CD4-positive, alpha-beta T cell treated with Interferon alpha-2 for 1 hour (primary cell): ENCODE measurements around the gene AFAP1.

Source experiments
- DNase-seq, 2 donors: peaks; one replicate each; pipeline ENCODE4 v3.0.0-alpha.2; 2020 to 2022

AFAP1 gene

DNA sequence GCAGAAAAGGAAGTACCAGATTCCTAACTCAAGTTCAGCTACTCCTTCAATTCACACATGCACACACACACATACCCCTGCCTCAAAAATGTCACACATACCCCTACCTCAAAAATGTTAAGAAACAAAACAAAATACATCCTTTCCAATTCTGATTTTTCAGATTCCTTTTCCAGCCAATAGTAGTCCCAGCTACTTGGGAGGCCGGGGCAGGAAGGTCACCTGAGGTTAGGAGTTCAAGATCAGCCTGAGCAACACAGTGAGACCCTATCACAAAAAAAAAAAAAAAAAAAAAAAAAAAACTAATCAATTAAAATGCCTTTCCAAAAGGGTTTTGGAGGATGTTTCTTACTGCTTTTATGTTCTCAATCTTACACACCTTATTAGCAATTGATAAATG is 138.0 kb downstream of the AFAP1 start:
- no peak for DNase-seq

DNA sequence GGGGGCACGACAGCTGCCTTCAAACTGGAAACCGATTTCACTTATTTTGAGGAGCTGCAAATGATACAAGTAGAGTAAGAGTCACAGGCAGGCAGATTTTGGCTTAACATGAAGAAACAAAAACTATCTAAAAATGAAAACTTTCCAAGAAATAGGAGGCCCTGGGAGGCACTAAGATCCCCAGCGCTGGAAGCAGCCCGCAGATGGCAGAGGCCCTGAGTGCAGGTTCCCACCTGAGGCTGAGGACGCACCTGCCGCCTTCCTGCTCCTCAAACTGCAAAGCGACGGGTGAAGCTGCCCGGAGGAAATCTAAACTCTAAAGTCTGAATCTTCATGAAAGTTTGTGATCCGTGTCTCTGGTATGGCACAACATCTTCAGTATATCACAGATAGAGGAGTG is 138.7 kb downstream of the AFAP1 start:
- DNase-seq: no peak

DNA sequence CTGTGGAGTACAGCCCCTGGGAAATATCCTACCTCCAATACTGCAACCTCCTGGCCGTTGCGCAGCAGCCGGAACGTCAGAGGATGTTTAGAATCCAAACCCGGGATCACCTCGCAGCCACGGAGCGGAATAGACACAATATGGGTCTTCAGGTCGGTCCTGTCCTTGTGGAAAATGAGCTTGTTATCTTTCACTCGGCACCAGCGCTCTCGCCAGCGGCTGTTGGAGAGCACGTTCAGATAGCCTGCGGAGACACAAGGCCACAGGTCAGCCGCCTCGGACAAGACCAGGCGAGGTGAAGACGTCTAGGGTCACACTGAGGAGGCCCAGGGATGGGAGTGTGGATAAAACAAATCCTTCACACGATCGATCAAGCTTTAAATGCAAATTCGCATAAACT is 139.3 kb downstream of the AFAP1 start:
- no peak for DNase-seq

DNA sequence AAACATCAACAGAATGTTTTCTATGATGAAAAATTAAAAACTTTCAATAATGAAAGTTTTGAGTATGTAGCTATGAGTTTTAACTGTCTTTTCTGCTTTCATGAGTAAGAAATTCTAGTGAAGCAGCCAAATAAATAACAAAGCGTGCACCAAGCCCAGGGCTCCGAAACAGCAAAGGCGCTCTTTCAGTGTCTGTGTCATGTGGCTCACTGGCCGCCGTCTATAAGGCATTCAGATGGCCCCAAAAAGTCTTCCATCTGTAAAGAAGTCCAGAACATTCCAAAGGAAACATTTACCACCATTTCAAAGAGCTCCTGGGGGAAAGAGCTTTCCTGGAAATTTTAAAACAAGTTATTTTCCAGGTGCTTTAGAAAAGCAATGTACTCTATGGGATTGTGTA is 139.9 kb downstream of the AFAP1 start:
- DNase-seq: no peak

DNA sequence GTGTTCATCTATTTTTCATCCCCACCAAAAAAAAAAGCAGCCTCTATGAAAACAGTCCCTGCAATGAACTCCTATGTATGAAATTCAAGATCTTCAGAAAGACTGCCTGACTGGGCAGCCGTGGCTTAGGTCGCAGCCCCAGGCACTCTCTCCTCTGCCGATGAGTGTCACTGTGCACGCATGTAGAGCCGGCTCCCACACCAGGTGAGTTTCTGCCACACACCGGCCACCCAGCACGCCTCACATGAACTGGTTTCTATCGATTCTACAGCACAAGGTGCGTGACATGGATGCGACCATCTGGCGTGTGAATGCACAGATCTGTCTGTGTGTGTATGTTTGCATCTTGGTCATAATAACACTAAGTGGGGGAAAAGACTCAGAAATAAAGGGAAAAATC is 140.4 kb downstream of the AFAP1 start:
- DNase-seq: no peak

DNA sequence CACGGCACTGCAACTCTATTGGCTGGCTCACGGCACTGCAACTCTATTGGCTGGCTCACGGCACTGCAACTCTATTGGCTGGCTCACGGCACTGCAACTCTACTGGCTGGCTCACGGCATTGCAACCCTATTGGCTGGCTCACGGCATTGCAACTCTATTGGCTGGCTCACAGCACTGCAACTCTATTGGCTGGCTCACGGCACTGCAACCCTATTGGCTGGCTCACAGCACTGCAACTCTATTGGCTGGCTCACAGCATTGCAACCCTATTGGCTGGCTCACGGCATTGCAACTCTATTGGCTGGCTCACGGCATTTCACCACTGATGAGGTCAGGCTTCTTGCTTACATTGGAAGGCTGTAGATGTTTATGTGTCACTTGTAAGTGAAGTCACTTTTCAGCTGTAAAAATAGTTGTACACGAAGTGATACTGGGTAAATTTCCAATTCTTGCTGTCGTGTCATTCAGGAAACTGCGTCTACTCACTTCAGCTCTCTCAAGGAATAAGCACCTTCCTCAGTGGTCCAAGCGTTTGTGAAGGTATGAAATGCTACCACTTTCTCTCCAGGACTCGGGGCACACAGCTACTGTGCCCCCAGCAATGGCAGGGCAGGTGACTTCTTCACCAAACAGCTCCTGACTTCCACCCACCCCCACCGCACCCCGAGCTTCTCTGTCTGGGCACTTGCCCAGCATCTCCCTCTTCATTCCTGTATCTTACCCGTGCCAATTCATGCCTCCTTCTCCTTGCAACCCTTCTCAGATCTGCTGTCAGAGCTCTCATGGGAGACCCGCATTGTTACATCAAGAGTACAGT is 141.3 kb downstream of the AFAP1 start:
- DNase-seq: no peak

DNA sequence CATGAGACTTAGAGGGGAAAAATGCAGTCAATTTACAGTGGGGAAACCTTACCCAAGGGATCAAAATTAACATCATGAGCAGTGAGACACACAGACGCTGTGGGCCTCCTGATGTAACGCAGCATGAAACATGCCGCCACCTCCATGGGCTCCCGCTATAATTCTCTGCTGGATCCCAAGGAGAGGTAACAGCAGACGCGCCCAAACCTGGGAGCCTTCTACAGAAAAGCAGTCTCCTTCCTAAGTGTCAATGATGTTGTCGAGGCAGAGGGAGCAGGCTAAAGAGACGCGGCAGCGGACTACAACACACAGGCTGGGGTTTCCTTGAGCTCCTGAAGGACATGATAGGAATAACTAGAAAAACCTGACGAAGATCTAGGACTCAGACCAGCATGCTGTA is 142.3 kb downstream of the AFAP1 start:
- no peak for DNase-seq

DNA sequence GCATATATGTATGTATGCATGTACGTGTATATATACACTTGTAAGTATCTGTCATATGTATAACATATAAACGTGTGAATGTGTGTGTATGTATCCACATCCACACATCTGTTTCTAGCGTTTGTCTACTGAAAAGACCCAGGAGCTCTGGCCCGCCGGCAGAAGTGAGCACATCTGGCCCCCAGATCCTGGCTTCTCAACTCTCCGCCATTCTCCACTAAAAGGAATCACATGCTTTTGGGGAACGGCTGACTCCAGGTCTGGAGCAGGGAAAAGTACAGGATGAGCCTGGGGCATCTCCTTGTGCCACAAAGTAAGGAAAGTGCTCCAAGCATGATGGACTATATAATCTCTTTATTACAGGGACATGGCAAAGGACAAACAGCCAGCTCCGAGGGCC is 143.7 kb downstream of the AFAP1 start:
- DNase-seq: no peak

DNA sequence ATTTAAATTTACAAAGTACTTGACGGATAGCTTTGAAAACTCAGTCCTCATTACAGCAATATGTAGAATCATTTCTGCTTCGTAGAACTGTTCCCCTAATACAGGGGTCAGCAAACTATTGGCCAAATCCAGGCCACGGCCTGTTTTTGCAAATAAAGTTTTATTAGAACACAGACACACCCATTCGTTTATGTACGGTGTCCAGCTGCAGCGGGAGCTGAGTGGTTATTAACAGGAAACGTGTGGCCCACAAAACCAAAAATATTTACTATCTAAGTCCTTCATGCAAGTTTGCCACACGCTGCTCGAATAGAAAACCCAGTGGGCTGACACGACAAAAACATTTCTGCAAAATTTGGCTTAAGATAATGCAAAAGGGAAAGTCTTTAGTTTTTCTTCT is 146.5 kb downstream of the AFAP1 start:
- no peak for DNase-seq

DNA sequence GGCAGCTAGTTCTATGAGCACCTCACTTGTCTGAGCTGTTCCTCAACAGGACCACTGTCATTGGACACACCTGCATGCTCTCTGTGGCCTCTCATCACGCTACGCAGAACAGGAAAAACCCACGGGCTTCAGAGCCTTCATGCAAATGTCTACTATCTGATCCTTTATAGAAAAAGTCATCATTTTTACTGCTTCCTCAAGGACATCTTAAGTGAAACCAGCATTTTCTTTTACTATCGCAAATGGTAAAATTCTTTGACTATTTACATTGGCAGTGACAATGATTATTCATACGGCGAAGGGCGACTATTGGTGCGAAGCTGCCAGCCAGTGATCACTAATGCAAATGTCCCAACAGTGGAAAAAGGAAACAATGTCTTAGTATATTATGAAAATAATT is 147.0 kb downstream of the AFAP1 start:
- DNase-seq: no peak

DNA sequence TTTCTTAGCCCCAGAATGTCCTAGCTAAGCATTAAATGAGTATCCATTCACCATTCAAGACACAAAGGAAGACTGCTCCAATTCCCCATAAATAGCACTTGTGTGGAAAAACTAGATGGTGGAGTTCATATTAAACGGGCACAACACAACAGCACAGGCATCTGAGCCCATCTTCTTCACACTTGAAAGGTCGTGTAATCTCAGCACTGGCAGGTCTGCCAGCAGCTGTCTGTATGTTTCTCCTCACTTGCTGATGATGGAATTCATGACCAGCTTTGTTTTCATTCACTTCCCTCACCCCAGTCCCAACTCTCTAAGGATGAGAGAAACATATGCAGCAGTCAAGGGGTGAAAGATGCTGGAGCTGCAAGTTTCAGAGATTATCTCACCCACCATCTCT is 148.7 kb downstream of the AFAP1 start:
- DNase-seq: no peak

DNA sequence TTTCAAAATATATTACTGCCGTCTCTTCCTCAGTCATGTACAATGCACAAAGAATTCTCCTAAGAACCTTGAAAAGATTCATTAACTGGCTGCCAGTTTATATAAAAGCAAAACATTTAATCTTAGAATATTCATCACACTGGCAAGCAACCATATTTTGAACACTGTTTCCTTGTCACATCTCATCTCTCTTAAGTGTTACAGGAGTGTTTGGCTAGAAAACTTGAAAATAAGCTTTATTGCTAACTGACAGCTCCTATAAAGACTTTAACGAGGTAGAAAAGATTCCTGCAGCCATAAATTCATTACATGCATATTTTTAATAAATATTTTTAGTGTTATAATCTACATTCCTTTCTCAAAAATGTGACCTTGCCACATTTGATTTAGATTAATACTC is 149.6 kb downstream of the AFAP1 start:
- no peak for DNase-seq

DNA sequence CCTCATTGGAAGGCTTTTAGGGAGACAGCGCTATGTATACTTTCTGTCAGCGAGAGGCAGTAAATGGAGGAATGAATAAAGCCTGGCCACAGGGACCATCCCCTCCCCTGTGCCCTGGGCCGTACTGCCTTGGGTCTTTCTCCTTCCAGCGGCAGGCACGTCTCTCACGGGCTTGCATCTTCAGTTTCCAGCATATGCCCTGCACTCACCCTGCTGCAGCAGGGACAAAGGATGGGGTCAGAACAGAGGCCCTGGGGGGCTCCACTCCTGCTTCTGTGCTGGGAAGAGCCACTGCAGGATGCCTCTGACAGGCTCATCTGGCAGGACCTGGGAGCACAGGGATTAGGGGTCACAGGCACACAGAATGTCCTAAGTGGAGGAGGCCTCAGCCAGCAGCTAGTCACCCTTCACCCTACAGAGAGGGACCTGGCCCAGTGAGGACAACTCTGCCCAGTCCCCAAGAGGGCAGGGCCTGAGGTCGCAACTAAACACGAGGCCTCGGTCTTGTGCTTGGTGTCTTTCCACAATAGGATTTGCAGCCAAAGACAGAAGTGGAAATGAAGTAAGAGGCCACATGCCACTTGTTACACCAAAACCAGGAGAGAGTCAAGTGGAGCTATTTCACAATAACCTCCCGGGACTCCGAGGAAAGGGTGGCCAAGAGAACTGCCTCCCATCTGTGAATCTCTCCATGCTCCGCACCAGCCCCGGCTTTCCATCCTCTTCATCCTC is 150.8 kb downstream of the AFAP1 start:
- DNase-seq: no peak

DNA sequence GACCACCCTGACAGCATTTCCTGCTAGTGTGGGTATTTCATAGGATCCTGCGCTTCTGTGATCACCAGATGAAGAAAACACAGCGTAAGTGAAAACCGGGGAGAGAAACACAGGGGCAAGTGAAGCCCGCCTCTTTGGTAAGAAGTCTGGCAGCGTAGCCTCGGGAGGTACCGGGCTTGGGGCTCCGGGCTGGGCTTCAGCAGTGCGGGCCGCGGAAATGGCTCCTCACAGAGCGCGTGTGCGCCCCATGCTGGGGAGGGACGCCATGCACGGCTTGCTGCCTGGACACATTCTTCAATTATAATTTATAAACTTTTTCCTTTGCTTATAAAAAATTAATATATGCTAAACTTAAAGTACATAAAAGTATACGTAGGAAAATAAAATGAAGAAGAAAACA is 151.5 kb downstream of the AFAP1 start:
- DNase-seq: no peak

DNA sequence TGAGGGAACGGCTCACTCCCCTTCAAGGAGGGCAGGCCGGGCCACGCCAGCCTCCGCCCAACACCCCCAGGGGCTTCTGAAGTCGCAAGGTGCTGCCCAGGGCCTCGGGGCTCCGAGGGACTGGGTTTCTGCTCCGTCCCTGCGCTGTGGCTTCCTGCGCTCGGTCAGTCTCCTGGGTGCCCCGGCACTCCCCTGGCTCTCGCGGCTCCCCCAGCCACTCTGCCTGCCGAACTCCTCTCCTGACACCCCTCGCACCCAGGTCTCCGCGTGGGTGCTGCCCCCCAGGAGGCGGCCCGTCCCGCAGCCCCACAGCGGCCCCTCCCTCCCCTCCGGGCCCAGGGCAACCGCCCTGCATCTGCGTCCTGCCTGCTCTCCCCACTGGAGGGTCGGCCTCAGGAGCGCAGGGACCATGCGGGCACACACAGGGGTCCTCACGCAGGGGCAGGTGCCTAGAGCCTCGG is 151.9 kb downstream of the AFAP1 start:
- DNase-seq: no peak

DNA sequence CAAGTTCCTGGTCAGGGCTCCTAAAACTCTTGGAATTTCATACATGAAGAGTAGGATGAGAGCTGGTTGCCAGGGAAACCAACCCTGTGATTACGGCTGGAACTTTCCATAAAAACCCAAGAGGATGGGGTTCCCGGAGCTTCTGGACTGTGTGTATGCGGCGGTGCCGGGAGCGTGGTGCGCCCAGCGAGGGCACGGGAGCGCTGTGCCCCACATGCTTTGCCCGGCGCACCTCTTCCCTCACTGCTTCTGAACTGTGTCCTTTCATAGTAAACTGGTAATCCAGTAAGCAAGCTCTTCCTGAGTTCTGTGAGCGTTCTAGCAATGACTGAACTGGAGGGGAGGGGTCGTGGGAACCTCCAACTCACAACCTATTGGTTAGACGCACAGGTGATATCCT is 152.6 kb downstream of the AFAP1 start:
- DNase-seq: no peak

DNA sequence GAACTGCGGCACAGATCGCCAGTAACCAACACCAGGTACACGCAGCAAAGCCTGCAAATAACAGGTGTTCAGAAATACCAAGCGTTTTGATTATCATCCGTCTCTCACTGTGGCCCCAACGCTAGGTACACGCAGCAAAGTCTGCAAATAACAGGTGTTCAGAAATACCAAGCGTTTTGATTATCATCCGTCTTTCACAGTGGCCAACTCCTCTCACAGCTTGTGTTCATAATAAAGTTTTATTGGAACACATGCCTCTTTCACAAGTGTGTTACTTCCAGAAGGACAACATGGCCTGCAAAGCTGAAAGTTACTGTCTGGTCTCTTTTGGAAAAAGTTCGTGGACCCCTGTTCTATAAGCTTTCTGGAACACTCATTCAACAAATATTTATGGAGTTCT is 153.1 kb downstream of the AFAP1 start:
- DNase-seq: no peak

DNA sequence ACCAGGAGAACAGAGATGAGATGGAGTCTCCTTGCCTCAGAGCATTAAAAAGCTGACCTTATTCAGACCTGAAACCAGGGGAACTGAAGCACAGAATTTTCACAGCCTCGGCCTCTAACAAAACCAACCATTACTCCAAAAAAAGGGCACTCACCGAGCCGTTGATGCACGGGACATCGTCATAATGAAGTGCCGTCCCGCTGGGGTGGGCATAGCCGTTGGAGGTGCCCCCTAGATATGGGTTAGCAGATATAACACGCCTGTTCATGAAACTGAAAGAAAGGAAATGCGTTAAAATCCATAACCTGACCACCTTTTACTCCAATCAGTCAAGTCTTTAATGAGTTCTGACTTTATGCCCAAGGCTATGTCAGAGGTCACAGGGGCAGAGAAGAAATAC is 153.6 kb downstream of the AFAP1 start:
- DNase-seq: no peak

DNA sequence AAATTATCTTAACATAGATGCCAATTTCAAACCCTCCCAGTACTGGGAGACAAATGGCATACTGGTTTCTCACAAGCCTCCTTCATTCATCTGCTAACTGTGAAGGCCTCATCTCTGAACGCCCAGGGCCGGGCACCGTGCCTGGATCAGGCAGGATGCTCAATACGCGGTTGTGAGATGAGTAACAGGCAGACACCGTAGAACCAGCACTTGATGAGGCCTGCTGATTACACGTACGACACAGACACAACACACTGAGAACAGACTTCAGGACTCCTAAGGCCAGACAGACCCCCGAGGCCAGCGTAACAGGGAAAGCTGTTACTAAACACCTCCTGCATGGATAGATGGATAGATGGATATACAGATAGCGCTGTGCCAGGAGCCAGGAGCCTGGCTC is 154.6 kb downstream of the AFAP1 start:
- DNase-seq: no peak

DNA sequence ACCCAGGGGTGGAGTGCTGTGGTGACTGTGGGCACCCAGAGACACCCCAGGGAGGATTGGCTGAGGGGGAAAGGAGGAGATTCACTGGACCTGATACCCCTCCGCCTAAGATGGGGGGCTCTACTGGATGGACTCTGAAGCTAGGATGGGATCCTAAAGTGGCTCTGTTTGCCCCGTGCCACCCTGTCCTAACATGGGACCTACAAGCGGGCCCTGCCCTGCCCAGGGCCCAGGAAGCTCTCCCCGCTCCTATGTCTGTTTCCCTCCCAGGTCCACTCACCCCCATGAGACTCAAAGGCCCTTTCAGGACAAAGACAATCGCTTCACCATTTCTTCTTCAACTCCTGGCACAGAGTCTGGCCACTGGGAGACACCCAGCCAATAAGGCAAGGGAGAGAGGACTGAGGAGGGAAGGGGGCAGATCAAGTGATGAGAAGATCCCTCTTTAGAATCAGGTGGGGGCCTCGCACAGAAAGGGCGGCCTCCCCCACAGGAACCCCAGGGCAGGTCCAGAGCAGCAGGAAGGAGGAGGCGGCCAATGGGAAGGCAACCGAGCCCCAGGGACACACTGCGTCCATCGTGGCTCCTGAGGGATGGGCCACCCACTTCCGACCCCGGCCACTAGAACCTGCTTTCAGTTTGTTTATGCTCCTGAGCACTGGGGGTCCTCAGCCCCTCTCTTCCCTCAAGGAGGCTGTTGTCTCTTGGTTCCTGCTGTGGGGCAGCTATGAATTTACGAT is 155.4 kb downstream of the AFAP1 start:
- no peak for DNase-seq

DNA sequence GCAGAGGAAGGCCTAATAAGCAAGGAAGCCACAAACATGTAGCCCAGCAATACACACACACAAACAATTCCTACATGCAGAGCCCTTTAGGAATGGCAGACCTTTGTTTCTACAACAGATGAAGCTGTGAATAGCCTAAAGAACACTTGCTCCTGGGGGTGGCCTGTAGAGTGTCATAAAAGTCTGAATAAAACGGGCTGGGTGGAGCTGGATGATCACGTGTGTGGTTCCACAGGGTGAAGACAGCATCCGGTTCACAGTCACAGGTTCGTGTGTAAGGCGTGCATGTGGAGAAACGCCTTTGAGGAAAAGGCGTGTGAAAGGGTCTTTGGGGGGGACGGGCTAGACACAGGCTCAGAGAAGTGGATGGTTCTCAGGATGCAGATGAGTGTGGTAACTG is 156.1 kb downstream of the AFAP1 start:
- DNase-seq: no peak

DNA sequence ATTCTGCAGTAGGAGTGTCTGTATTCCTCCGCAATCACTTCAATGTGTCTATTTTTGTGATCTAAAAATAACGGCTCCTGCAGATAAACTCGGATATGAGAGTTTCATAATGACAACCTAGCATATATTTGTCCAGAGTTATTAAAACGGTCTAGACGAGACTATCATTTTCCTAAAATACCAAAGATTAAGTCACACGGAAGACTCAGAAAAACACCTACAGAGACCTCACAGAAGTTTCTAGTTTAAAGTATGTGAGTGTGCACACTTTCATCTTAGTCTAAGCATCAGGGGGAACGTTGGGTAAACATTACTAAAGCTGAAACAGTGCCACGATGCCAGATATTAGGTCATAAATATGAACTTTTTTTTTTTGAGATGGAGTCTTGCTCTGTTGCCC is 156.9 kb downstream of the AFAP1 start:
- no peak for DNase-seq

DNA sequence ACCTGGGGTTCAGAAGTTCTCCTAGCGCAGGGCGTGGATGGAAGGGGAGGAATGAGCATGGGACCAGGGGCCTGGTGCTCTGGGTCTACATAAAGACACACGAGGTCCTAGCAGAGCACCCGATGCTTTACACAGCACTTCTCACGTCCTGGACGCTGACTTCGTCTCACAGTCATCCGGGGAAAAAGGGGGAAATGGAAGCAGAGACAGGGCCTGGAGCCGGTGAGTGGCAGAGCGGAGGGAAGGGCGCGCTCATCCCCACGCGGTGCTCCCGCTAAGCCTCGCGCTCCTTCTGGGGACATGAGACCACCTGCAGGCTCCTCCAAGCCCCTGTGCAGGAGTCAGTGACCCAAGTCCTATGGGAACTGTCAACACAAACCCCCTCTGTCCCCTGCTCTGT is 157.7 kb downstream of the AFAP1 start:
- DNase-seq: no peak

DNA sequence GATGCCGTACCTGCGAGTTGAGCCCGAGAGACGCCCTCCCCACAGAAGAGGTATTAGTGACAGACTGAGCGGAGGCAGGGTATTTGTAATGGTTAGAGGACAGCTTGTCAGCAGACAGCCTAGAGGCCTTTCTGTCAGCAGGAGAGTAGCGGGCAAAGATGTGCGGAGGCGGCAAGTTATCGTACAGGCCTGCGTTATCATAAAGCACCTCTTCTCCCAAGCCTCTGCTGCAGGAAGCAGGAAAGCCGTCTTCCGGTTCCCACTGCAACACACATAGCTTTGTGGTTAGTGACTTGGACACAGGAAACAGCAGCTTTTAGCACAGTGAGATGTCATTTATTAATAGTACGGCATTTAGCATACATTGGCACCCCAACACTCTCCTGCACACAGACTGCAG is 158.3 kb downstream of the AFAP1 start:
- no peak for DNase-seq
